Calu3 (cell line): ENCODE results near the gene PCDHA8. TPM values are rescaled to one million over a fixed set of nuclear protein-coding genes. Genes with fewer than 3 reads are reported as not detected.

Experiments used
- BruUV-seq: library from RNA; stranded (reverse); fragments of 400-500 nt; replicated peaks from 2 replicates; lab custom pipeline; 2021; lab: Mats Ljungman, UMichigan
- CTCF ChIA-PET: fragments of 300-600 bp; sonication (Branson Sonifier 250); formaldehyde crosslinking; loops from one replicate; lab custom pipeline; 2022; ENCODE audit warnings: antibody characterized with exemption; lab: Charles Lee
- DNase-seq: peaks from one replicate; pipeline ENCODE4 v3.0.0; 2022
- H3K27ac Mint-ChIP-seq: one replicate; pipeline ENCODE4 v1.8.0; 2022; ENCODE audit warnings: mixed read lengths; ENCODE audit not compliant: unreplicated experiment
- H3K27me3 Mint-ChIP-seq: one replicate; pipeline ENCODE4 v1.8.0; 2022; ENCODE audit warnings: mixed read lengths; ENCODE audit not compliant: unreplicated experiment
- H3K36me3 Mint-ChIP-seq: one replicate; pipeline ENCODE4 v1.8.0; 2022; ENCODE audit warnings: mild to moderate bottlenecking, moderate library complexity, mixed read lengths; ENCODE audit not compliant: insufficient read depth, unreplicated experiment
- H3K4me1 Mint-ChIP-seq: one replicate; pipeline ENCODE4 v1.8.0; 2022; ENCODE audit warnings: mild to moderate bottlenecking, low read depth, mixed read lengths; ENCODE audit not compliant: unreplicated experiment
- H3K4me3 Mint-ChIP-seq: one replicate; pipeline ENCODE4 v1.8.0; 2022; ENCODE audit warnings: mild to moderate bottlenecking, low read depth, moderate library complexity, mixed read lengths; ENCODE audit not compliant: unreplicated experiment
- H3K9me3 Mint-ChIP-seq: one replicate; pipeline ENCODE4 v1.8.0; 2022; ENCODE audit warnings: low read depth, mixed read lengths; ENCODE audit not compliant: unreplicated experiment
- intact Hi-C: fragments of 100-400 bp; cut with micrococcal nuclease; formaldehyde crosslinking; loops from one replicate; pipeline ENCODE4 v1.10.0; 2022; ENCODE audit not compliant: unreplicated experiment
- total RNA-seq: library from RNA; stranded (reverse); gene quantifications from 2 replicates; pipeline ENCODE4 v1.2.3, GENCODE V29; 2022
- TF ChIP-seq, protein P1 (sequence below): fragments of 200-600 bp; IDR thresholded peaks from one replicate; pipeline ENCODE4 v1.8.0; 2022; ENCODE audit warnings: antibody characterized with exemption; ENCODE audit not compliant: unreplicated experiment

Gene PCDHA8
- total RNA-seq, 1 experiment from 2014 or later, result 1.3 TPM

DNA sequence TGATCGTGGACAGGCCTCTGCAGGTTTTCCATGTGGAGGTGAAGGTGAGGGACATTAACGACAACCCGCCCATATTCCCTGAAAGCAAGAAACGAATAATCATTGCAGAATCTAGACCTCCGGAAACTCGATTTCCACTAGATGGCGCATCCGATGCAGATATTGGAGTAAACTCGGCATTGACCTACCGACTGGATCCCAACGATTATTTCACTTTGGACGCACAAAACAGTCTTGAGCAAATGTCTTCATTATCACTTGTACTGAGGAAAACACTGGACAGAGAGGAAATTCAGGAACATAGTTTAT lies 41.6 kb downstream of the PCDHA8 start:
- DNase-seq, result peak; percentile 46
- CTCF ChIA-PET, result interaction anchor here (1.2 to 1.6 kb wide), 2 partner anchors 84 to 158 kb away, joined by 3 to 7 read pairs; partner anchors contain the start of gene PCDHAC2
- peak overlapping the region; percentile 42 for H3K4me3 Mint-ChIP-seq
- H3K4me1 Mint-ChIP-seq, result no peaks in the 10 kb centered on the region
- peaks cover 5% of the 10 kb centered on the region for H3K9me3 Mint-ChIP-seq
- no TSS peak for BruUV-seq
- no peak overlapping the region for H3K27ac Mint-ChIP-seq
- no peaks in the 10 kb centered on the region for H3K27me3 Mint-ChIP-seq
- no peaks in the 10 kb centered on the region for H3K36me3 Mint-ChIP-seq
- TF ChIP-seq, protein P1, sequence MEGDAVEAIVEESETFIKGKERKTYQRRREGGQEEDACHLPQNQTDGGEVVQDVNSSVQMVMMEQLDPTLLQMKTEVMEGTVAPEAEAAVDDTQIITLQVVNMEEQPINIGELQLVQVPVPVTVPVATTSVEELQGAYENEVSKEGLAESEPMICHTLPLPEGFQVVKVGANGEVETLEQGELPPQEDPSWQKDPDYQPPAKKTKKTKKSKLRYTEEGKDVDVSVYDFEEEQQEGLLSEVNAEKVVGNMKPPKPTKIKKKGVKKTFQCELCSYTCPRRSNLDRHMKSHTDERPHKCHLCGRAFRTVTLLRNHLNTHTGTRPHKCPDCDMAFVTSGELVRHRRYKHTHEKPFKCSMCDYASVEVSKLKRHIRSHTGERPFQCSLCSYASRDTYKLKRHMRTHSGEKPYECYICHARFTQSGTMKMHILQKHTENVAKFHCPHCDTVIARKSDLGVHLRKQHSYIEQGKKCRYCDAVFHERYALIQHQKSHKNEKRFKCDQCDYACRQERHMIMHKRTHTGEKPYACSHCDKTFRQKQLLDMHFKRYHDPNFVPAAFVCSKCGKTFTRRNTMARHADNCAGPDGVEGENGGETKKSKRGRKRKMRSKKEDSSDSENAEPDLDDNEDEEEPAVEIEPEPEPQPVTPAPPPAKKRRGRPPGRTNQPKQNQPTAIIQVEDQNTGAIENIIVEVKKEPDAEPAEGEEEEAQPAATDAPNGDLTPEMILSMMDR, result no peak
- intact Hi-C loops, result loop anchor here (1.0 to 2.0 kb wide), 3 partner anchors 44 to 159 kb away; partner anchors contain the start of genes PCDHA4 and PCDHAC1

DNA sequence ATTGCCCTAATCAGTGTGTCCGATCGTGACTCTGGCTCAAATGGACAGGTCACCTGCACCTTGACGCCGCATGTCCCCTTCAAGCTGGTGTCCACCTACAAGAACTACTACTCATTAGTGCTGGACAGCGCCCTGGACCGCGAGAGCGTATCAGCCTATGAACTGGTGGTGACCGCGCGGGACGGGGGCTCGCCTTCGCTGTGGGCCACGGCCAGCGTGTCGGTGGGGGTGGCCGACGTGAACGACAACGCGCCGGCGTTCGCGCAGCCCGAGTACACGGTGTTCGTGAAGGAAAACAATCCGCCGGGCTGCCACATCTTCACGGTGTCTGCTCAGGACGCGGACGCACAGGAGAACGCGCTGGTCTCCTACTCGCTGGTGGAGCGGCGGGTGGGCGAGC lies 42.4 kb downstream of the PCDHA8 start:
- peaks cover 5% of the 10 kb centered on the region for H3K9me3 Mint-ChIP-seq
- H3K4me3 Mint-ChIP-seq, result no peak overlapping the region
- TF ChIP-seq, protein P1, result no peak
- no peaks in the 10 kb centered on the region for H3K27me3 Mint-ChIP-seq
- H3K36me3 Mint-ChIP-seq, result no peaks in the 10 kb centered on the region
- no peak for DNase-seq
- BruUV-seq, result no TSS peak
- no peak overlapping the region for H3K27ac Mint-ChIP-seq
- no peaks in the 10 kb centered on the region for H3K4me1 Mint-ChIP-seq
- intact Hi-C loops, result loop anchor here (2.0 kb wide), 1 partner anchor 43 kb away; the partner anchor contains the start of gene PCDHAC1
- CTCF ChIA-PET, result interaction anchor here (1.6 kb wide), 1 partner anchor 83 kb away, joined by 3 read pairs; the partner anchor contains the start of gene PCDHAC2

DNA sequence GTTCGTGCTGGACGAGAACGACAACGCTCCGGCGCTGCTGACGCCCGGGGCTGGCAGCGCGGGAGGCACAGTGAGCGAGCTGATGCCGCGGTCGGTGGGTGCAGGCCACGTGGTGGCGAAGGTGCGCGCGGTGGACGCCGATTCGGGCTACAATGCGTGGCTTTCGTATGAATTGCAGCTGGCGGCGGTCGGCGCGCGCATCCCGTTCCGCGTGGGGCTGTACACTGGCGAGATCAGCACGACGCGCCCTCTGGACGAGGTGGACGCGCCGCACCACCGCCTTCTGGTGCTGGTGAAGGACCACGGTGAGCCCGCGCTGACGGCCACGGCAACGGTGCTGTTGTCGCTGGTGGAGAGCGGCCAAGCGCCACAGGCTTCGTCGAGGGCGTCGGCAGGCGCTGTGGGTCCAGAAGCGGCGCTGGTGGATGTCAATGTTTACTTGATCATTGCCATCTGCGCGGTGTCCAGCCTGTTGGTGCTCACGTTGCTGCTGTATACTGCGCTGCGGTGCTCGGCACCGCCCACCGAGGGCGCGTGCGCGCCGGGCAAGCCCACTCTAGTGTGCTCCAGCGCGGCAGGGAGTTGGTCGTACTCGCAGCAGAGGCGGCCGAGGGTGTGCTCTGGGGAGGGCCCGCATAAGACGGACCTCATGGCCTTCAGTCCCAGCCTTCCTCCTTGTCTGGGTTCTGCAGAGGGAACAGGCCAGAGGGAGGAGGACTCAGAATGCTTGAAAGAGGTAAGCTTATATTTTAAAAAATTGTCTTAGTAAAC lies 43.1 kb downstream of the PCDHA8 start:
- Mint-ChIP-seq H3K27me3 (no peaks in the 10 kb centered on the region), H3K4me3 (no peak overlapping the region), H3K36me3 (no peaks in the 10 kb centered on the region), H3K27ac (no peak overlapping the region), H3K9me3 (peaks cover 5% of the 10 kb centered on the region), H3K4me1 (no peaks in the 10 kb centered on the region)
- DNase-seq, result no peak
- no TSS peak for BruUV-seq
- CTCF ChIA-PET, result interaction anchor here (1.6 kb wide), 1 partner anchor 82 kb away, joined by 3 read pairs; the partner anchor contains the start of gene PCDHAC2
- intact Hi-C loops, result loop anchor here (2.0 kb wide), 1 partner anchor 43 kb away; the partner anchor contains the start of gene PCDHAC1
- TF ChIP-seq, protein P1, result no peak

Other genes with a start within 250 kb of the PCDHA8 start
- gene CD14, start 208.0 kb upstream of the PCDHA8 start, total RNA-seq, result 0.73 and 1.1 TPM in 2 replicates
- gene TMCO6, start 201.7 kb upstream of the PCDHA8 start, total RNA-seq, result 28.5 and 30.9 TPM in 2 replicates
- 71.3 and 71.4 TPM in 2 replicates for gene NDUFA2, start 193.6 kb upstream of the PCDHA8 start, total RNA-seq
- 115 and 130 TPM in 2 replicates for gene IK, start 193.4 kb upstream of the PCDHA8 start, total RNA-seq
- gene WDR55, start 176.3 kb upstream of the PCDHA8 start, total RNA-seq, result 54.2 and 59.8 TPM in 2 replicates
- 2.8 and 2.9 TPM in 2 replicates for gene DND1, start 167.6 kb upstream of the PCDHA8 start, total RNA-seq
- 75.8 and 79.9 TPM in 2 replicates for gene HARS1, start 149.8 kb upstream of the PCDHA8 start, total RNA-seq
- 45.1 TPM in 2 replicates for gene HARS2, start 149.7 kb upstream of the PCDHA8 start, total RNA-seq
- 75.9 and 83.3 TPM in 2 replicates for gene ZMAT2, start 140.7 kb upstream of the PCDHA8 start, total RNA-seq
- gene PCDHA1, start 55.0 kb upstream of the PCDHA8 start, total RNA-seq, result 0.73 and 0.83 TPM in 2 replicates
- gene PCDHA2, start 46.3 kb upstream of the PCDHA8 start, total RNA-seq, result 0.12 and 0.19 TPM in 2 replicates
- gene PCDHA3, start 40.1 kb upstream of the PCDHA8 start, total RNA-seq, result 0.10 and 0.31 TPM in 2 replicates
- gene PCDHA4, start 34.1 kb upstream of the PCDHA8 start, total RNA-seq, result 4.8 and 5.8 TPM in 2 replicates
- gene PCDHA5, start 19.6 kb upstream of the PCDHA8 start, total RNA-seq, result 0.81 and 1.5 TPM in 2 replicates
- gene PCDHA6, start 13.2 kb upstream of the PCDHA8 start, total RNA-seq, result 0.66 and 1.2 TPM in 2 replicates
- 0.95 and 1.2 TPM in 2 replicates for gene PCDHA7, start 6.9 kb upstream of the PCDHA8 start, total RNA-seq
- 0.59 and 0.66 TPM in 2 replicates for gene PCDHA9, start 7.2 kb downstream of the PCDHA8 start, total RNA-seq
- gene PCDHA10, start 14.7 kb downstream of the PCDHA8 start, total RNA-seq, result 0.78 and 0.91 TPM in 2 replicates
- 0.64 and 1.3 TPM in 2 replicates for gene PCDHA11, start 27.8 kb downstream of the PCDHA8 start, total RNA-seq
- gene PCDHA12, start 34.1 kb downstream of the PCDHA8 start, total RNA-seq, result 0.64 and 0.78 TPM in 2 replicates
- 2.0 and 2.3 TPM in 2 replicates for gene PCDHA13, start 40.9 kb downstream of the PCDHA8 start, total RNA-seq
- gene PCDHAC1, start 85.1 kb downstream of the PCDHA8 start, total RNA-seq, result 2.8 and 3.7 TPM in 2 replicates
- 12.6 and 17.1 TPM in 2 replicates for gene PCDHAC2, start 125.3 kb downstream of the PCDHA8 start, total RNA-seq
- not detected in 2 replicates for gene PCDHB1, start 210.2 kb downstream of the PCDHA8 start, total RNA-seq